CD4-positive, CD25-positive, alpha-beta regulatory T cell (primary cell): ENCODE data around the gene SCIN. TPM values are rescaled to one million over a fixed set of nuclear protein-coding genes. Genes with fewer than 3 reads are reported as not detected.
A peak's percentile ranks its signal among the peaks of the same experiment; 100 is the strongest.
"Not testable (repeated sequence)": the region's sequence is repeated elsewhere in the genome, so short reads cannot be mapped to it uniquely, and the experiment has no call there.

Experiments used
- ATAC-seq, 2 donors: fragments of 150-1000 bp; cut with Tn5 transposase; one replicate each; pipeline ENCODE4 v1.10.0; 2021; ENCODE audit warnings: low read depth in 2 of 2, moderate number of reproducible peaks in 2 of 2, moderate library complexity in 1 of 2
- DNase-seq, 3 donors: peaks; one replicate each; pipeline versions ENCODE4 v3.0.0 to v3.0.0-alpha.2; 2012 to 2022; ENCODE audit warnings: mixed read lengths in 1 of 3
- H3K27ac ChIP-seq: one replicate; pipeline ENCODE4 v1.7.0; 2013; ENCODE audit warnings: mild to moderate bottlenecking, low read length; ENCODE audit not compliant: insufficient read depth, poor library complexity, severe bottlenecking
- H3K27me3 ChIP-seq: one replicate; pipeline ENCODE4 v1.7.0; 2013; ENCODE audit warnings: low read length; ENCODE audit not compliant: control insufficient read depth, insufficient read depth
- H3K36me3 ChIP-seq: one replicate; pipeline ENCODE4 v1.7.0; 2013; ENCODE audit warnings: mild to moderate bottlenecking, low read length, moderate library complexity; ENCODE audit not compliant: control insufficient read depth, insufficient read depth
- H3K4me1 ChIP-seq: 2 replicates; pipeline ENCODE4 v1.7.0; 2013; ENCODE audit warnings: mild to moderate bottlenecking, low read length; ENCODE audit not compliant: insufficient read depth, control insufficient read depth, poor library complexity, severe bottlenecking
- H3K4me3 ChIP-seq: one replicate; pipeline ENCODE4 v1.7.0; 2013; ENCODE audit warnings: low read depth, mild to moderate bottlenecking, low read length, moderate library complexity
- H3K9me3 ChIP-seq, 2 experiments: 1 replicate in 1 of 2; 2 replicates in 1 of 2; pipeline ENCODE4 v1.7.0; 2013; ENCODE audit warnings: low read length in 2 of 2, mild to moderate bottlenecking in 1 of 2, moderate library complexity in 1 of 2; ENCODE audit not compliant: control insufficient read depth in 2 of 2
- H3K27ac Mint-ChIP-seq, 3 donors: one replicate each; pipeline ENCODE4 v1.8.0; 2020 to 2022; ENCODE audit warnings: mild to moderate bottlenecking in 3 of 3, mixed read lengths in 3 of 3, moderate library complexity in 2 of 3
- H3K27me3 Mint-ChIP-seq: one replicate; pipeline ENCODE4 v1.8.0; 2022; ENCODE audit warnings: mild to moderate bottlenecking, mixed read lengths
- H3K36me3 Mint-ChIP-seq: one replicate; pipeline ENCODE4 v1.8.0; 2020; ENCODE audit warnings: mixed read lengths
- H3K4me1 Mint-ChIP-seq, 4 donors: one replicate each; pipeline ENCODE4 v1.8.0; 2020 to 2022; ENCODE audit warnings: mixed read lengths in 4 of 4, mild to moderate bottlenecking in 1 of 4
- H3K4me3 Mint-ChIP-seq, 4 donors: one replicate each; pipeline ENCODE4 v1.8.0; 2020 to 2022; ENCODE audit warnings: mild to moderate bottlenecking in 4 of 4, mixed read lengths in 4 of 4, moderate library complexity in 3 of 4
- H3K9me3 Mint-ChIP-seq, 7 donors: one replicate each; pipeline ENCODE4 v1.8.0; 2020 to 2022; ENCODE audit warnings: mixed read lengths in 7 of 7, mild to moderate bottlenecking in 3 of 7, moderate library complexity in 2 of 7
- polyA plus RNA-seq, 4 donors: library from polyadenylated mRNA; unstranded; fragments of 300-500 nt; fragmentation: Illumina TruSeq; gene quantifications; one replicate each; pipeline ENCODE4 v1.2.3, GENCODE V29; 2021
- total RNA-seq: library from RNA; stranded (reverse); gene quantifications from one replicate; pipeline ENCODE4 v1.2.3, GENCODE V29; 2022

Gene SCIN
- total RNA-seq: not detected
- polyA plus RNA-seq: under 1 TPM in 2 of 4 donors, not detected in 2; 0.22 to 0.31 TPM

DNA sequence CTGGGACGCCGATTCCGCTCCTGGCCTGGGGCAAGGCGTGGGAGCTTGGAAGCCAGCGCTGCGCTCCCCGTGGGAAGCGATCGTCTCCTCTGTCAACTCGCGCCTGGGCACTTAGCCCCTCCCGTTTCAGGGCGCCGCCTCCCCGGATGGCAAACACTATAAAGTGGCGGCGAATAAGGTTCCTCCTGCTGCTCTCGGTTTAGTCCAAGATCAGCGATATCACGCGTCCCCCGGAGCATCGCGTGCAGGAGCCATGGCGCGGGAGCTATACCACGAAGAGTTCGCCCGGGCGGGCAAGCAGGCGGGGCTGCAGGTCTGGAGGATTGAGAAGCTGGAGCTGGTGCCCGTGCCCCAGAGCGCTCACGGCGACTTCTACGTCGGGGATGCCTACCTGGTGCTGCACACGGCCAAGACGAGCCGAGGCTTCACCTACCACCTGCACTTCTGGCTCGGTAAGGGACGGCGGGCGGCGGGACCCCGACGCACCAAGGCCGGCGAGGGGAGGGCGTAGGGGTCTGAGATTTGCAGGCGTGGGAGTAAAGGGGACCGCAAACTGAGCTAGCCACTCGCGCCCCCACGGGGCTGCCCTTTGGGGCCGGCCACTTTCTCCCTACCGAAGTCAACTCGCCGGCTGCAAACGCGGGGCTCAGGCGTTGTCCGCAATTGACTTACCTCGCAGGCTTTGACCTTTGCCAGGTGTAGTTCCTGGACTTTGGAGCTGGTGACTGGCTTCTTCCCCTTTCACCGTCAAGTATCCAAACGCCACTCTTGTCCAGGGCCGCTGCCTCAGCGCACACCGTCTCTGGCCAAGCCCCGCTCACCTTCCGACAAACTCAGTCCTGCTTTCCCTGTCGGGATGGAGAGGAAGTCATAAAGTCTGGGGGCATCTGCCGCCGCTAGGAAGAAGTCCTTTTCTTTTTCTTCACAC lies at the start of gene SCIN:
Gene SCIN, plus strand, starts transcription at position 187 of the 928 bp plus-strand sequence. Its CDS starts 67 bp downstream, at position 254.
- peak within 1 kb of the TSS; percentile 8 to 80 (median 60) for H3K4me3 Mint-ChIP-seq
- H3K36me3 Mint-ChIP-seq: no peaks in the 10 kb centered on the region
- ATAC-seq: peak in 1 of 2 donors; percentile 44
- peaks cover 0 to 7% (median 3%) of the 10 kb centered on the region in 4 donors for H3K4me1 Mint-ChIP-seq
- H3K27me3 Mint-ChIP-seq: peaks cover 35% of the 10 kb centered on the region
- Histone ChIP-seq H3K27me3 (peaks cover 16% of the 10 kb centered on the region), H3K4me1 (no peaks in the 10 kb centered on the region), H3K27ac (no peak within 1 kb of the TSS), H3K9me3 (no peaks in the 10 kb centered on the region), H3K4me3 (peak within 1 kb of the TSS; percentile 10), H3K36me3 (no peaks in the 10 kb centered on the region)
- no peak within 1 kb of the TSS for H3K27ac Mint-ChIP-seq
- peak in 1 of 3 donors; percentile 33 for DNase-seq
- no peaks in the 10 kb centered on the region for H3K9me3 Mint-ChIP-seq

DNA sequence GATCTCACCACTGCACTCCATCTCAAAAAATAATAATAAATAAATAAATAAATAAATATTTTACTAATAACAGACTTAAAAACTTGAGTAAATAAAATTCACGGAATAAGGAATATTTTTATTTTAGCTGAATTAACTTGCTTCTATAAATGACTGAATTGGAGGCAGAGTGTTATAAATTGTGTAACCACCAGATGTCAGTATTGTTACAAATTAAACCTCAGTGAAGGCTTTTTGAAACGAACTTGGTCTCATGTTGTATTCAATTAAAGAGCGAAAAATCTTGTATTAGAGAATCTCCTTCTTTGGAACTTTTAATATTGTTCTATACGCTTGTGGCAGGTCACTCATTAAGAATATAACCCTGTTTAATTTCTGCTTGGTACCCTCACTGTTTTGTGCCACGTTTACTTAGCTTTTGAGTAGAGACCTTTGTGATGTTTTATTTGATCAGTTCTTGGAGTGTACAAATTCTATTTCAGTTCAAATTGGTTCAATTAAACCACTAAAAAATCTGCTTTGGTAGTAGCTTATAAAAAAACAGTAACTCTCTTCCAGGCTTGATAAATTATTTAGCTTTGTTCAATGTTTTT lies 45.6 kb upstream of the SCIN start:
- H3K9me3 ChIP-seq: no peaks in the 10 kb centered on the region
- H3K9me3 Mint-ChIP-seq: peaks cover 0 to 2% (median 0%) of the 10 kb centered on the region in 7 donors
- no peak overlapping the region for H3K27ac ChIP-seq
- H3K4me1 ChIP-seq: no peaks in the 10 kb centered on the region
- H3K4me1 Mint-ChIP-seq: no peaks in the 10 kb centered on the region
- no peaks in the 10 kb centered on the region for H3K36me3 ChIP-seq
- H3K27ac Mint-ChIP-seq: no peak overlapping the region
- DNase-seq: peak in 2 of 3 donors; percentile 31 to 48
- no peak overlapping the region for H3K4me3 ChIP-seq
- no peak overlapping the region for H3K4me3 Mint-ChIP-seq
- H3K27me3 Mint-ChIP-seq: no peaks in the 10 kb centered on the region
- ATAC-seq: no peak
- peaks cover 4% of the 10 kb centered on the region for H3K27me3 ChIP-seq
- H3K36me3 Mint-ChIP-seq: no peaks in the 10 kb centered on the region

DNA sequence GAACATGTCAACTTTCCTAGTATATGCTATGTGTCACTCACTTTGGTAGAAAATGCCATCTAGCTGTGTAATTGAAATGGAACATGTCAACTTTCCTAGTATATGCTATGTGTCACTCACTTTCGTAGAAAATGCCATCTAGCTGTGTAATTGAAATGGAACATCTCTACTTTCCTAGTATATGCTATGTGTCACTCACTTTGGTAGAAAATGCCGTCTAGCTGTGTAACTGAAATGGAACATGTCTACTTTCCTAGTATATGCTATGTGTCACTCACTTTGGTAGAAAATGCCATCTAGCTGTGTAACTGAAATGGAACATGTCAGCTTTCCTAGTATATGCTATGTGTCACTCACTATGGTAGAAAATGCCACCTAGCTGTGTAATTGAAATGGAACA lies 43.8 kb upstream of the SCIN start:
- not testable (repeated sequence) for H3K4me3 ChIP-seq, H3K27ac Mint-ChIP-seq, H3K4me1 Mint-ChIP-seq, H3K9me3 ChIP-seq, H3K27me3 ChIP-seq, H3K27me3 Mint-ChIP-seq, H3K27ac ChIP-seq, H3K4me1 ChIP-seq, ATAC-seq, DNase-seq, H3K36me3 ChIP-seq, H3K9me3 Mint-ChIP-seq, H3K36me3 Mint-ChIP-seq, H3K4me3 Mint-ChIP-seq

DNA sequence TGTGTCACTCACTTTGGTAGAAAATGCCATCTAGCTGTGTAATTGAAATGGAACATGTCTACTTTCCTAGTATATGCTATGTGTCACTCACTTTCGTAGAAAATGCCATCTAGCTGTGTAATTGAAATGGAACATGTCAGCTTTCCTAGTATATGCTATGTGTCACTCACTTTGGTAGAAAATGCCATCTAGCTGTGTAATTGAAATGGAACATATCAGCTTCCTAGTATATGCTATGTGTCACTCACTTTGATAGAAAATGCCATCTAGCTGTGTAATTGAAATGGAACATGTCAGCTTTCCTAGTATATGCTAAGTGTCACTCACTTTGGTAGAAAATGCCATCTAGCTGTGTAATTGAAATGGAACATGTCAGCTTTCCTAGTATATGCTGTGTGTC lies 42.9 kb upstream of the SCIN start:
- not testable (repeated sequence) for H3K4me1 Mint-ChIP-seq, H3K27me3 ChIP-seq, H3K27ac ChIP-seq, H3K36me3 ChIP-seq, H3K9me3 Mint-ChIP-seq, H3K36me3 Mint-ChIP-seq, H3K27ac Mint-ChIP-seq, ATAC-seq, H3K27me3 Mint-ChIP-seq, H3K4me3 Mint-ChIP-seq, H3K4me1 ChIP-seq, DNase-seq, H3K9me3 ChIP-seq, H3K4me3 ChIP-seq

DNA sequence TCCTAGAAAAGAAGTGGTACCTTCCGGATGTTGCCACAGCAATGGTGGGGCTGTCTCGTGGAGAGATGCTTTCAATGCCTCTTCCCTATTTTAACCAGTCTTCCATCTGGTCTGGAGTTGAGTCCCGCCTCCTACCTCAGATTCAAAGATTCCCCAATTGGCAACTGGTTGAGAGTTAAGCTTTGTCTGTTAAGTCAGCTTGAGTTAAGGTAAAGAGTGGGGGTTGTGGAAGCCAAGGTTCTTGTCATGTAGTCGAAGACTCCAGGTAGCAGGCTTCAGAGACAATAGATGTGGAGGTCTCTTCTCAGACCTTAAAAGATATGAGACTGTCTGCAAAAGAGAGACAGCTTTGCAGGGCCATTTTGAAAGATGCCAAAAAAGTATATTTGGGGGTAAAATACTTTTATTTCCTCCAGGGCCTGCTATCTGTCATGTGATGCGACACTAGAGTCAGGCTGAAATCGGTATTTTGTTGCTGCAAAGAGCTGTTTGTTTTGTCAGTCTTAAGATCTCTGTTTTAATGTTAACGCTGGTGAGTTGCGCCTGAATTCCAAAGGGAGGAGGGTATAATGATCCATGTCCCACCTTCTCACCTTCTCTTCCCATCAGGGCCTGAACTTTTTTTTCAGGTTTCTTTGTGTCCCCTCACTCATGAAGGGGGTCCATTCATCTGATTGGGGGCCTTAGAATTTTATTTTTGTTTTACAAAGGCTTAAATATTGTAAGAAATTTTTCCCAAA lies 40.4 kb upstream of the SCIN start:
- H3K27me3 Mint-ChIP-seq: no peaks in the 10 kb centered on the region
- H3K36me3 Mint-ChIP-seq: no peaks in the 10 kb centered on the region
- H3K4me3 Mint-ChIP-seq: no peak overlapping the region
- no peak for DNase-seq
- ATAC-seq: no peak
- Histone ChIP-seq H3K4me1 (no peaks in the 10 kb centered on the region), H3K27me3 (no peaks in the 10 kb centered on the region), H3K36me3 (no peaks in the 10 kb centered on the region), H3K27ac (no peak overlapping the region), H3K4me3 (no peak overlapping the region), H3K9me3 (no peaks in the 10 kb centered on the region)
- H3K4me1 Mint-ChIP-seq: no peaks in the 10 kb centered on the region
- H3K27ac Mint-ChIP-seq: no peak overlapping the region
- H3K9me3 Mint-ChIP-seq: no peaks in the 10 kb centered on the region

DNA sequence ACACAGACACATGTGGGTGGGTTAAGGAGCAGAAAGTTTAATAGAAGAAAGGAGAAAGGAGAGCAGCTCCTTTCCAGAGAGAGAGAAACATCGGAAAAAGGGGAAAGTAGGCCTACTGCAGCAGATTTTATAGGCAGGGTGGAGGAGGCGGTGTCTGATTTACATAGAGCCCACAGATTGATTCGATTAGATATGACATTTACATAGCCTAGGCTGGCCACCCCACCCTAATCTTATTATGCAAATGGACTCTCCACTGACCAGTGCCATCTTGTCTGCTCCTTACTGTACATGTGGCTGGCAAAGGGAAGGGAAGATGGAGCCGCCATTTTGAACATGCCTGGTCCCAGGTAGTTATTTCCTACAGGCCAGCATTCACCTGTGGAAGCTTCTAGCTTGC lies 38.7 kb upstream of the SCIN start:
- ATAC-seq: no peak

DNA sequence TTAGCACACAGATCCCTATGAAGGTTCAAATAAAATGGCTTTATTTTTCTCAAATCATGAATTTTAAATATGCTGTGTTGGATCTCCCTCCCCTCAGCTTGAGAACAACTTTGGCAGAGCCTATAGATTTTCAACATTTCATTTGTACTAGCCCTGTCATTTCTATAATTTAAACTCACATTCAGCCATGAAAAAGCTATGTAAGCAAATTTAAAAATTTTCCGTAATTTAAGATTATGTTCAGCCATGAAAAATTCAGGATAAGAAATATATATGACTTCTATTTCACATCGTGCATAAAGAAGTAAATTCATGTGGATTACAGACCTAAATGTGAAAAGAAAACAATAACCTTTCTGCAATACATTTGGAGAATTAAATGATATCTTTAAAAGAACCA lies 36.5 kb upstream of the SCIN start:
- H3K4me1 ChIP-seq: no peaks in the 10 kb centered on the region
- ATAC-seq (no peak), DNase-seq (no peak)
- Mint-ChIP-seq H3K9me3 (peaks cover 0 to 5% (median 0%) of the 10 kb centered on the region in 7 donors), H3K4me3 (no peak overlapping the region), H3K4me1 (no peaks in the 10 kb centered on the region), H3K27ac (no peak overlapping the region), H3K36me3 (no peaks in the 10 kb centered on the region), H3K27me3 (no peaks in the 10 kb centered on the region)
- no peaks in the 10 kb centered on the region for H3K27me3 ChIP-seq
- H3K9me3 ChIP-seq: no peaks in the 10 kb centered on the region
- H3K27ac ChIP-seq: no peak overlapping the region
- H3K36me3 ChIP-seq: no peaks in the 10 kb centered on the region
- H3K4me3 ChIP-seq: no peak overlapping the region

More for the DNA sequence above, 38.7 kb upstream of the SCIN start:
- Histone ChIP-seq H3K27ac (no peak overlapping the region), H3K9me3 (no peaks in the 10 kb centered on the region), H3K4me1 (no peaks in the 10 kb centered on the region), H3K27me3 (no peaks in the 10 kb centered on the region), H3K4me3 (no peak overlapping the region), H3K36me3 (no peaks in the 10 kb centered on the region)
- Mint-ChIP-seq H3K4me1 (no peaks in the 10 kb centered on the region), H3K36me3 (no peaks in the 10 kb centered on the region), H3K4me3 (no peak overlapping the region), H3K9me3 (peaks cover 0 to 3% (median 0%) of the 10 kb centered on the region in 7 donors), H3K27me3 (no peaks in the 10 kb centered on the region), H3K27ac (no peak overlapping the region)
- DNase-seq: no peak
